ENCODE measurements around the gene ZCCHC14.
"Not testable (repeated sequence)": the region's sequence is repeated elsewhere in the genome, so short reads cannot be mapped to it uniquely, and the experiment has no call there.

The ZCCHC14 gene

DNA sequence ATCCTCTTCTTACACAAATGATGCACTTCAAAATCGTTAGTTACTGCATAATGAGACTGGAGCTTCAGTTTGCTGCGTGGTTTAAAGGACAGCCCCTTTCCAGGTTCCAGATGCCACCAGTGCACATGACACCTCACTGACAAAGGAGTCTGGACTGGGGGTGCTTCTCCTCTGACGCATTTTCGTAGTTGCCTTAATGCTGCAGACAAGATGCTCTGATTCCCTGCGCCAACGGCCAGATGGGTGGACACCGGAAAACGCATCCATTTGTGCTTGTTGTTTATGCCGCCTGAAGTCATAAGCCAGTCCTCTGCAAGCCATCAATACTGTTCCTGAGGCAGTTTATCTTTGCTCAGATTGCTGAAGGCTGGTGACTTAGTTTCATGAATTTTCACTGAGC lies 125.3 kb downstream of the ZCCHC14 start:
- H3K4me2 ChIP-seq = peak overlapping the region in 9 of 11 experiments; percentile 59 to 87 (median 74); a peak in 18 of 22 replicates

DNA sequence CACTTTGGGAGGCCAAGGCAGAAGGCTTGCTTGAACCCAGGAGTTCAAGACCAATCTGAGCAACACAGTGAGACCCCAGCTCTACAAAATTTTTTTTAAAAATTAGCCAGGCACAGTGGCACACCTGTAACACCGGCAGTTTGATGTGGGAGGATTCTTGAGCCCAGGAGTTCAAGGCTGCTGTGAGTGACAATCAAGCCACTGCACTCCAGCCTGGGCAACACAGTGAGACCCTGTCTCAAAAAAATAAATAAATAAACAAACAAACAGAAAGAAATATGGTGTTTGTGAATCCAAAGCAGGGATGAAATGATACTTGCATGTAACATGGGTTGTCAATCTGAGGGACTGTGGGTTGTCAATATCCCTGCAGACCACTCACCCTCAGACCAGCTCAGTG lies 125.9 kb downstream of the ZCCHC14 start:
- Histone ChIP-seq H4K20me1 (peaks cover 97 to 100% (median 100%) of the 10 kb centered on the region in 11 experiments), H3K9me3 (replicated peaks in 1 of 11) (no peaks in the 10 kb centered on the region), H3K27me3 (peaks cover 0 to 97% (median 0%) of the 10 kb centered on the region in 11 experiments; a peak in 7 of 22 replicates), H3K9ac (no peak overlapping the region), H3K4me3 (no peak overlapping the region), H3K4me2 (peak overlapping the region in 9 of 11 experiments; percentile 59 to 87 (median 74); a peak in 16 of 22 replicates), H3K4me1 (peaks cover 30 to 90% (median 74%) of the 10 kb centered on the region in 10 experiments), H3K36me3 (peaks cover 10 to 44% (median 26%) of the 10 kb centered on the region in 11 experiments; a peak in 20 of 22 replicates), H3K27ac (no peak overlapping the region)
- TF ChIP-seq Cebpa-rat (IDR thresholded peaks at IDR 0.05) = no peak

More for the DNA sequence above, 125.3 kb downstream of the ZCCHC14 start:
- Histone ChIP-seq H3K4me3 (no peak overlapping the region), H3K27ac (no peak overlapping the region), H3K9me3 (replicated peaks in 1 of 11) (no peaks in the 10 kb centered on the region), H3K36me3 (peaks cover 4 to 43% (median 23%) of the 10 kb centered on the region in 11 experiments; a peak in 20 of 22 replicates), H4K20me1 (peaks cover 99 to 100% (median 100%) of the 10 kb centered on the region in 11 experiments), H3K9ac (no peak overlapping the region; a peak in 1 of 22 replicates), H3K4me1 (peaks cover 30 to 94% (median 76%) of the 10 kb centered on the region in 10 experiments), H3K27me3 (peaks cover 0 to 97% (median 0%) of the 10 kb centered on the region in 11 experiments; a peak in 7 of 22 replicates)
- TF ChIP-seq Cebpa-rat (IDR thresholded peaks at IDR 0.05) = no peak

DNA sequence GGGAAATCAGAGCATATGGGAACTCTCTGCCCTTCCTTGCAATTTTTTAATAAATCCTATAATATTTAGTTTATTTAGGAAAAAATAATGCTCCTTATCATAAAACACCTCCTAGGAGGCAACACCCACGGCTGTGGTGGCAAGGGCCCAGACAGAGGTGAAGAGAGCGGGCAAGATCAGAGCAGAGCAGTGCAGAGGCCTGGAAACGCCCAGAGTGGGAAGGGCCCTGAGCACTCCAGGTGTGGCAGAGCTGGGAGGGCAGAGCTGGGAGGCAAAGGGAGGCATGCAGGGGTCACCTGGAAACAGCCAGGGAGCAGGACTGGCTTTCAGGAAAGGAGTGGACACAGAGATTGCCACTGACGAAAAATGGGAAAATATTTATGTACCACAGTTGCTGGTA lies 126.5 kb downstream of the ZCCHC14 start:
- peaks cover 16 to 50% (median 31%) of the 10 kb centered on the region in 11 experiments; a peak in 21 of 22 replicates for H3K36me3 ChIP-seq
- no peak overlapping the region for H3K4me2 ChIP-seq
- no peak overlapping the region for H3K4me3 ChIP-seq
- TF ChIP-seq Cebpa-rat (IDR thresholded peaks at IDR 0.05) = no peak
- peaks cover 30 to 84% (median 69%) of the 10 kb centered on the region in 10 experiments for H3K4me1 ChIP-seq
- peaks cover 0 to 97% (median 0%) of the 10 kb centered on the region in 11 experiments; a peak in 7 of 22 replicates for H3K27me3 ChIP-seq
- H3K9me3 ChIP-seq (replicated peaks in 1 of 11) = no peaks in the 10 kb centered on the region
- H3K9ac ChIP-seq = no peak overlapping the region
- H4K20me1 ChIP-seq = peaks cover 97 to 100% (median 100%) of the 10 kb centered on the region in 11 experiments
- H3K27ac ChIP-seq = no peak overlapping the region

DNA sequence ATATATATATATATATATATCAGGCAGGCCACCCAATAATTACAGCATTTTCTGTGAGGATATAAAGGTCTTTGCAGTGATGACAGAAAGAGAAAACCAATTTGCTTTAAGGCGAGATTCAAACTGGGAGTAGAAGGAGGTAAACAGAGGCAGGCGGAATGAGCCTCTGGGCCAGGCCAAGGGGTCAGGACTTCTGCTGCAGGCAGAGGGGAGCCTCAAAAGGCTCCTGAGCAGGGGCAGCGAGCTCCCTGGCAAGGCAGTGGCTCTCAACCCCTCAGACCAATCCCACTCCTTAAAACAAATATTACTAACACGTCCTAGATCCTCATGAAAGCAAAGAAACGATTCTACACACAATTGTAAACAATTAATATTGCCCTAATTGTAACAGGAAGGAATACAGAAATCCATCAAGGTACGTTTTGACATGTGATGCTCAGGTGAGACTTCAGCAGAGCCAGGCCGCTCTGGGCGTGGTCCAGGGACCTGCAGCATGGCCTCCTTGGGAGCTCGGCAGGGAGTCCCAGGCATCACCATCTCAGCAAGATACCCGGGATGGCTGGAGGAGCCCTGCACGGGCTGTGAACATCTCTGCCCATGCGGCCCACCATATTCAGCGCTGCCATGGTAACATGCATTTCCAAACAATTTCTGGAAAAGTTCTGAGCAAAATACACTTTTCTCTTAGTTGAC lies 127.7 kb downstream of the ZCCHC14 start:
- H4K20me1 ChIP-seq = peaks cover 97 to 100% (median 100%) of the 10 kb centered on the region in 11 experiments
- no peak for TF ChIP-seq Cebpa-rat (IDR thresholded peaks at IDR 0.05)
- H3K27ac ChIP-seq = peak overlapping the region in 2 of 11 experiments; percentile 29 to 47; a peak in 2 of 22 replicates
- H3K9me3 ChIP-seq (replicated peaks in 1 of 11) = no peaks in the 10 kb centered on the region
- H3K4me3 ChIP-seq = no peak overlapping the region
- peaks cover 30 to 72% (median 58%) of the 10 kb centered on the region in 10 experiments for H3K4me1 ChIP-seq
- H3K27me3 ChIP-seq = peaks cover 0 to 97% (median 0%) of the 10 kb centered on the region in 11 experiments; a peak in 7 of 22 replicates
- peak overlapping the region in 8 of 11 experiments; percentile 22 to 94 (median 90); a peak in 12 of 22 replicates for H3K4me2 ChIP-seq
- H3K36me3 ChIP-seq = peaks cover 27 to 61% (median 41%) of the 10 kb centered on the region in 11 experiments
- peak overlapping the region in 1 of 11 experiments; percentile 24; a peak in 1 of 22 replicates for H3K9ac ChIP-seq

DNA sequence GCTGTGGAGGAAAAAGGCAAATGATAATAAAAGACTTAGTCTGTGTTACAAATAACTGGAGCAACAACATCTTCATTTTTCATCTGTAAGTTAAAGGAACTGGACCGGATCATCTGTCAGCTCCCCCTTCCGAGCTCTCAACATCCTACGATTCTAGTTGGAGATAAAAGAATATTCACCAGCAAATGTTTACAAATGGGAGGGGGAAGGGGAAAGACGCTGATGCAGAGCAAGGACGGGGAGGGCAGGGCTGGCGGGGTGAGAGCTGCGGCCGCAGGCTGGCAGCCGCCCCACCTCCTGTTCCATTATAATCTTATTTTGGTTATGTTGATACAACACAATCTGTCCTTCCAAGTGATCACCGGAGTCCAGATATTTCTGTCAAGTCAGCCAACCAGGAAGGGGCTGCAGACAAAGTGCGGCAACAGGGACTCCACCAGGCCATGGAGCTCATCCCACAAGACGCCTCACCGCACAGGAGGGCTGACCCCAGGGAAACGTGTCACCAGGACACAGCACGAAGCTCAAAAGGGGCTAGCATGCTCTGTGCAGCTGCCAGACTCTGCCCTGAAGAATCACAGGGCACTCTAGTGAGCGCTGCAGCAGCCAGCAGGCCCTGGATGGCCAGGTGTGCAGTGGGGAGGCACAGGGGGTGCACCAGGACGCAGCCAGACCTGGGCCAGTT lies 128.9 kb downstream of the ZCCHC14 start:
- Histone ChIP-seq H3K4me2 (peak overlapping the region; percentile 63 to 97 (median 92)), H3K9ac (peak overlapping the region in 7 of 11 experiments; percentile 13 to 65 (median 47); a peak in 15 of 22 replicates), H3K36me3 (peaks cover 40 to 74% (median 53%) of the 10 kb centered on the region in 11 experiments), H3K4me3 (peak overlapping the region in 6 of 10 experiments; percentile 1 to 49 (median 32); a peak in 9 of 20 replicates), H3K9me3 (replicated peaks in 1 of 11) (no peaks in the 10 kb centered on the region), H4K20me1 (peaks cover 96 to 100% (median 100%) of the 10 kb centered on the region in 11 experiments), H3K4me1 (peaks cover 24 to 60% (median 45%) of the 10 kb centered on the region in 10 experiments), H3K27ac (peak overlapping the region in 6 of 11 experiments; percentile 22 to 65 (median 54); a peak in 11 of 22 replicates), H3K27me3 (peaks cover 0 to 97% (median 0%) of the 10 kb centered on the region in 11 experiments; a peak in 7 of 22 replicates)
- TF ChIP-seq Cebpa-rat (IDR thresholded peaks at IDR 0.05) = no peak

DNA sequence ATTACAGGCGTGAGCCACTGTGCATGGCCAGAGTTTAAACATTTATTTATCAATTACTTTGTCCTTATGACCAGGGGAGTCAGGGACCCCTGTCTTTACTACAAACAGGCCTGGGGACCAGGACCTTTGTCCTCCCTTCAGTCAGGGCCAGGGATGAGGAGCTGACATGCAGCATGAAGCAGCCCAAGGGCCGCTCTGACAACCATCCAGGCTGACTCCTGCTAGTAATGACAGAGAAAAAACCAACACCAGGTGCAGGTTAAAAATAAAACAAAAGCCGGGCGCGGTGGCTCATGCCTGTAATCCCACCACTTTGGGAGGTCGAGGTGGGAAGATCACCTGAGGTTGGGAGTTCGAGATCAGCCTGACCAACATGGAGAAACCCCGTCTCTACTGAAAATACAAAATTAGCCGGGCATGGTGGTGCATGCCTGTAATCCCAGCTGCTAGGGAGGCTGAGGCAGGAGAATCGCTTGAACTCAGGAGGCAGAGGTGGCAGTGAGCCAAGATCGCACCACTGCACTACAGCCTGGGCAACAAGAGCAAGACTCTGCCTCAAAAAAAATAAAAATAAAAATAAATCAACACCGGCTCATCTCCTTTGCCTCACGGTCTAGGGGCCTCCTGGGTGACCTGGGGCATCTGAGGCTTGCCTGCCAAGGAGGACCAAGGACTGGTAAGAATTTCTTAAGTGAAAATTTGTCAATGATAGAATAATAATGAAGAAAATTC lies 129.8 kb downstream of the ZCCHC14 start:
- Histone ChIP-seq H3K27me3 (peaks cover 0 to 99% (median 0%) of the 10 kb centered on the region in 11 experiments; a peak in 7 of 22 replicates), H3K27ac (0 out of 22 replicates have a peak overlapping the region, but pooled peaks of 1 of the 11 experiments have one; percentile 64), H3K4me2 (peak overlapping the region in 7 of 11 experiments; percentile 88 to 97 (median 92); a peak in 12 of 22 replicates), H3K36me3 (peaks cover 49 to 83% (median 62%) of the 10 kb centered on the region in 11 experiments), H4K20me1 (peaks cover 94 to 100% (median 100%) of the 10 kb centered on the region in 11 experiments), H3K9ac (peak overlapping the region in 3 of 11 experiments; percentile 55 to 65 (median 62); a peak in 2 of 22 replicates), H3K4me1 (peaks cover 15 to 51% (median 36%) of the 10 kb centered on the region in 10 experiments)
- H3K4me3 ChIP-seq; H3K9me3 ChIP-seq (replicated peaks in 1 of 11): not testable (repeated sequence)

DNA sequence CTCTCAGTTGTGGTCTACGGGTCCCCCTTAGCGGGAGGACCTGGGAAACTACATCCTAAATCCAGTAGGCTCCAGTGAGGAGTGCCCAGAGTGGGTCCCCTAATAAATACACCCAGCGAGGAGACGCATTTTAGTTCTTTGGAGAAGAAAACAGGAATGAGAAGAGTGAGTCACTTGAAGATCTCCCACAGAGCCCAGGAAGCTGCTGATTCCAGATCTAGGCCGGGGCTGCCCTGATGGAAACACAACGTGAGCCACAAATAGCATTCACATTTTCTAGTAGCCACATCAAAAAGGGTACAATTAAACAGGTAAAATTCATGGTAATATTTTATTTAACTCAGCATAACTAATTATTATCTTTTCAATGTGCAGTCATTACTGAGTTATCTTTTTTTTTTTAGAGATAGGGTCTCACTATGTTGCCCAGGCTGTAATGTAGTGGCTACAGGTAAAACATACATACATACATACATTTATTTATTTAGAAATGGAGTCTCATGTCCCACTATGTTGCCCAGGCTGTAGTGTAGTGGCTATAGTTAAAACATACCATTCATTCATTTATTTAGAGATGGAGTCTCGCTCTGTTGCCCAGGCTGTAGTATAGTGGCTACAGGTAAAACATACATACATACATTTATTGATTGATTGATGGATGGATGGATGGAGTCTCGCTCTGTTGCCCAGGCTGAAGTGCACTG lies 130.8 kb downstream of the ZCCHC14 start:
- Histone ChIP-seq H3K36me3 (peaks cover 58 to 87% (median 66%) of the 10 kb centered on the region in 11 experiments), H3K9me3 (replicated peaks in 1 of 11) (no peaks in the 10 kb centered on the region), H3K4me2 (no peak overlapping the region), H3K4me3 (no peak overlapping the region), H3K9ac (no peak overlapping the region), H4K20me1 (peaks cover 86 to 100% (median 98%) of the 10 kb centered on the region in 11 experiments), H3K4me1 (peaks cover 9 to 41% (median 27%) of the 10 kb centered on the region in 10 experiments), H3K27me3 (peaks cover 0 to 94% (median 0%) of the 10 kb centered on the region in 11 experiments; a peak in 7 of 22 replicates), H3K27ac (no peak overlapping the region)
- no peak for TF ChIP-seq Cebpa-rat (IDR thresholded peaks at IDR 0.05)
